ENCODE data around the gene KRT3. TPM values are rescaled to one million over a fixed set of nuclear protein-coding genes. Genes with fewer than 3 reads are reported as not detected.

KRT3 gene
- not detected for total RNA-seq

GRCh38 chr12:52795694-52796428 lies at the start of gene KRT3:
TSS of gene KRT3 (minus strand) at chr12:52796117. CDS start at chr12:52796042, 75 bp downstream.
- ATAC-seq = no peak
- DNase-seq (ENCODE audit: low spot score) = no peak

GRCh38 chr12:52844386-52844785 lies 48.5 kb upstream of the KRT3 start:
- ATAC-seq = no peak
- no peak for DNase-seq (ENCODE audit: low spot score)

GRCh38 chr12:52839436-52840105 lies 43.7 kb upstream of the KRT3 start:
- ATAC-seq = no peak
- no peak for DNase-seq (ENCODE audit: low spot score)

- DNase-seq (ENCODE audit: low spot score) (no peak), ATAC-seq (no peak)
Measured at GRCh38 chr12:52838609-52839435, 42.9 kb upstream of the KRT3 start.

GRCh38 chr12:52837781-52838608 lies 42.1 kb upstream of the KRT3 start:
- no peak for ATAC-seq
- DNase-seq (ENCODE audit: low spot score) = no peak

- no peak for ATAC-seq
- DNase-seq (ENCODE audit: low spot score) = no peak
Measured at GRCh38 chr12:52837413-52837741, 41.5 kb upstream of the KRT3 start.

- DNase-seq (ENCODE audit: low spot score) (no peak), ATAC-seq (no peak)
Measured at GRCh38 chr12:52836491-52837412, 40.8 kb upstream of the KRT3 start.

GRCh38 chr12:52836042-52836466 lies 40.1 kb upstream of the KRT3 start:
- no peak for DNase-seq (ENCODE audit: low spot score)
- ATAC-seq = no peak

- ATAC-seq = no peak
- no peak for DNase-seq (ENCODE audit: low spot score)
Measured at GRCh38 chr12:52835271-52836041, 39.5 kb upstream of the KRT3 start.

GRCh38 chr12:52834727-52835001 lies 38.7 kb upstream of the KRT3 start:
- DNase-seq (ENCODE audit: low spot score) = no peak
- no peak for ATAC-seq

GRCh38 chr12:52833922-52834726 lies 38.2 kb upstream of the KRT3 start, which contains the start of gene KRT79:
TSS of gene KRT79 (minus strand) at chr12:52834311. CDS start at chr12:52834260, 51 bp downstream.
- ATAC-seq = no peak
- DNase-seq (ENCODE audit: low spot score) = no peak

GRCh38 chr12:52832985-52833905 lies 37.3 kb upstream of the KRT3 start:
- ATAC-seq = no peak
- no peak for DNase-seq (ENCODE audit: low spot score)

GRCh38 chr12:52832451-52832850 lies 36.5 kb upstream of the KRT3 start:
- ATAC-seq (no peak), DNase-seq (ENCODE audit: low spot score) (no peak)

- DNase-seq (ENCODE audit: low spot score) = no peak
Measured at GRCh38 chr12:52831251-52831650, 35.3 kb upstream of the KRT3 start.

GRCh38 chr12:52829986-52830770 lies 34.3 kb upstream of the KRT3 start:
- no peak for DNase-seq (ENCODE audit: low spot score)
- no peak for ATAC-seq

More at GRCh38 chr12:52831251-52831650, 35.3 kb upstream of the KRT3 start:
- no peak for ATAC-seq

GRCh38 chr12:52828591-52829021 lies 32.7 kb upstream of the KRT3 start:
- ATAC-seq (no peak), DNase-seq (ENCODE audit: low spot score) (no peak)

Measured in left lobe of liver (tissue), 2 donors.